Heart left ventricle (tissue), 16 donors: Measurements from ENCODE around the gene ACMSD. TPM values are rescaled to one million over a fixed set of nuclear protein-coding genes. Genes with fewer than 3 reads are reported as not detected.
A peak's percentile ranks its signal among the peaks of the same experiment; 100 is the strongest.

ENCODE experiments used
- ATAC-seq, 4 donors: fragments of 200-7000 bp; cut with Tn5 transposase; one replicate each; pipeline ENCODE4 v1.9.1; 2020 to 2022; ENCODE audit warnings: moderate library complexity in 4 of 4, mild to moderate bottlenecking in 3 of 4, moderate number of reproducible peaks in 1 of 4
- DNase-seq, 5 donors: peaks; one replicate each; pipeline ENCODE4 v3.0.0-alpha.2; 2020
- H3K27ac ChIP-seq, 12 donors: fragments of 200-600 bp; sonication (generic) in 4 of 12; one replicate each; pipeline versions ENCODE4 v1.5.0 to v1.8.0; 2016 to 2022; ENCODE audit warnings: mild to moderate bottlenecking in 2 of 12
- H3K27me3 ChIP-seq, 9 donors: fragments of 200-600 bp; sonication (generic) in 2 of 9; one replicate each; pipeline versions ENCODE4 v1.5.1 to v1.8.0; 2016 to 2022; ENCODE audit warnings: mild to moderate bottlenecking in 3 of 9
- H3K36me3 ChIP-seq, 9 donors: fragments of 200-600 bp; sonication (generic) in 2 of 9; one replicate each; pipeline versions ENCODE4 v1.5.0 to v1.8.0; 2018 to 2022; ENCODE audit warnings: mild to moderate bottlenecking in 2 of 9
- H3K4me1 ChIP-seq, 12 donors: fragments of 200-600 bp; sonication (generic) in 4 of 12; one replicate each; pipeline versions ENCODE4 v1.5.0 to v1.8.0; 2016 to 2022; ENCODE audit warnings: mild to moderate bottlenecking in 3 of 12
- H3K4me3 ChIP-seq, 12 donors: fragments of 200-600 bp; sonication (generic) in 4 of 12; one replicate each; pipeline versions ENCODE4 v1.5.0 to v1.8.0; 2017 to 2022; ENCODE audit warnings: mild to moderate bottlenecking in 9 of 12, moderate library complexity in 4 of 12
- H3K9me3 ChIP-seq, 12 donors: fragments of 200-600 bp; sonication (generic) in 4 of 12; one replicate each; pipeline versions ENCODE4 v1.5.0 to v1.8.0; 2016 to 2022; ENCODE audit warnings: mild to moderate bottlenecking in 1 of 12
- CTCF ChIP-seq, 12 donors: fragments of 200-600 bp; sonication (generic) in 4 of 12; IDR thresholded peaks; one replicate each; pipeline versions ENCODE4 v1.5.0 to v1.8.0; 2018 to 2022; ENCODE audit warnings: antibody characterized with exemption in 12 of 12, mild to moderate bottlenecking in 5 of 12
- POLR2A ChIP-seq, 2 donors: fragments of 450-650 bp; IDR thresholded peaks; one replicate each; pipeline ENCODE4 v1.6.1; 2017; ENCODE audit warnings: antibody characterized with exemption in 2 of 2, mild to moderate bottlenecking in 2 of 2, moderate library complexity in 2 of 2
- WGBS, 4 donors: extraction: QIAGEN DNeasy Blood & Tissue Kit in 2 of 4; methylation state at CpG; one replicate each; pipeline versions ENCODE4 v1.1.5 to v1.1.7; 2013 to 2018; 5-methylcytosine and 5-hydroxymethylcytosine counted together
- intact Hi-C, 10 donors: fragments of 100-400 bp; cut with DNase I; formaldehyde crosslinking; loops; one replicate each; pipeline versions ENCODE4 v1.11.1 to v1.14.2; 2022
- polyA plus RNA-seq, 2 donors: library from polyadenylated mRNA; stranded (reverse); fragments of 200-250 nt; gene quantifications; one replicate each; pipeline ENCODE4 v1.2.3, GENCODE V29; 2013
- total RNA-seq, 9 donors: library from RNA; depleted of rRNA in 2 of 9; stranded (reverse); fragments of >200 nt in 2 of 9; fragmentation: NEBNext Ultra II Directional in 3 of 9; extraction: Animal tissue kit (Norgen Biotek cat#: 25700) in 3 of 9; gene quantifications; one replicate each; pipeline versions ENCODE4 v1.1.0 to v1.2.4, GENCODE V29; 2016 to 2023
- donor health status: ischemic (EF 13 %, LVEDD 7.1; RV severe dilation, severe dysfunction).
- donor health status: healthy with polysubstance abuse.
- donor health status: DM: no; HTN: yes; CAD: no.
- donor health status: DM: no; HTN: no; CAD: no.
- donor health status: ischemic (EF 25% LVEDD 6.9; RV normal size, moderate dysfunction).
- donor health status: ischemic (EF 25% LVEDD 5.7; RV mildly dilated, moderate dysfunction).
- donor health status: healthy.
- donor health status: DM: yes; HTN: yes; CAD: no.
- donor health status: ischemic (EF 35%, LVEDD 5.7; RV mildly dilated, moderate dysfunction).
- donor health status: nonischemic (EF 11% LVEDD 7.7; RV severe dilation, severe dysfunction).
- donor health status: DM: yes; HTN: yes; CAD: no.
- donor health status: PGD.
- donor health status: ischemic (EF 29% LVEDD 5.4; RV normal size, mild dysfunction).
- donor health status: nonischemic (EF 23%, LVEDD 6.1; RV moderate dilation, normal function).

The ACMSD gene
- total and polyA plus RNA-seq, 11 donors: not detected

- H3K36me3 ChIP-seq: peaks cover 0 to 10% (median 0%) of the 10 kb centered on the region in 9 donors
- peak within 1 kb of the TSS; percentile 83 to 99 (median 98) for H3K27ac ChIP-seq
- peak; percentile 94 to 95 (median 95) for ATAC-seq
- H3K4me3 ChIP-seq: peak within 1 kb of the TSS; percentile 56 to 95 (median 89)
- peak; percentile 100 for DNase-seq
- intact Hi-C loops: loop anchor here in 3 of 10 donors (5.0 kb wide), 2 partner anchors 146 to 614 kb away; partner anchors contain the start of genes R3HDM1 (in 3 of the 3) and ZRANB3 (in 3 of the 3)
- H3K9me3 ChIP-seq: peaks cover 0 to under 1% (median 0%) of the 10 kb centered on the region in 12 donors
- peaks cover 8 to 51% (median 45%) of the 10 kb centered on the region in 12 donors for H3K4me1 ChIP-seq
- WGBS, 4 donors: 0% methylated on average over 53 to 83 of the region's 83 CpGs
- TF ChIP-seq CTCF (IDR thresholded peaks at IDR 0.05) (peak in 4 of 12 donors; percentile 6 to 28 (median 14)), POLR2A (IDR thresholded peaks at IDR 0.05) (no peak)
- H3K27me3 ChIP-seq: no peaks in the 10 kb centered on the region
These were observed 80.3 kb downstream of the ACMSD start, which contains the start of gene CCNT2 for GRCh38 chr2:134918526-134919340. Gene CCNT2 (plus strand): TSS chr2:134918822. CDS start chr2:134918855, 33 bp downstream.

GRCh38 chr2:134919341-134920210, 81.2 kb downstream of the ACMSD start:
- intact Hi-C loops: loop anchor here in 3 of 10 donors (5.0 kb wide), 2 partner anchors 147 to 613 kb away; partner anchors contain the start of genes R3HDM1 (in 3 of the 3) and ZRANB3 (in 3 of the 3)
- H3K4me3 ChIP-seq: peak overlapping the region; percentile 38 to 95 (median 89)
- ATAC-seq (peak in 2 of 4 donors; percentile 0 to 5), DNase-seq (peak in 2 of 5 donors; percentile 17 to 44)
- WGBS, 4 donors: 1 to 2% (median 2%) methylated on average over 30 of the region's 30 CpGs
- H3K27ac ChIP-seq: peak overlapping the region; percentile 83 to 99 (median 98)
- H3K36me3 ChIP-seq: peaks cover 0 to 14% (median 0%) of the 10 kb centered on the region in 9 donors
- H3K9me3 ChIP-seq: no peaks in the 10 kb centered on the region
- TF ChIP-seq POLR2A (IDR thresholded peaks at IDR 0.05) (no peak), CTCF (IDR thresholded peaks at IDR 0.05) (no peak)
- peaks cover 8 to 57% (median 47%) of the 10 kb centered on the region in 12 donors for H3K4me1 ChIP-seq
- H3K27me3 ChIP-seq: no peaks in the 10 kb centered on the region

- Histone ChIP-seq H3K36me3 (peaks cover 0 to 28% (median 5%) of the 10 kb centered on the region in 9 donors), H3K4me1 (peaks cover 8 to 89% (median 74%) of the 10 kb centered on the region in 12 donors), H3K9me3 (no peaks in the 10 kb centered on the region), H3K4me3 (no peak overlapping the region), H3K27ac (no peak overlapping the region), H3K27me3 (no peaks in the 10 kb centered on the region)
- no peak for ATAC-seq
- 91 to 98% (median 97%) methylated on average over 1 of the region's 1 CpG for WGBS, 4 donors
- intact Hi-C loops: no loop called here
- TF ChIP-seq POLR2A (IDR thresholded peaks at IDR 0.05): no peak
- no peak for TF ChIP-seq CTCF (IDR thresholded peaks at IDR 0.05)
- no peak for DNase-seq
These were observed 86.5 kb downstream of the ACMSD start for GRCh38 chr2:134924912-134925311.
